CD4-positive, alpha-beta T cell (primary cell): ENCODE data around the gene PSMB2. TPM values are rescaled to one million over a fixed set of nuclear protein-coding genes. Genes with fewer than 3 reads are reported as not detected.

Experiments
- ATAC-seq: fragments of 200-7000 bp; cut with Tn5 transposase; one replicate; pipeline ENCODE4 v1.10.0; 2022; ENCODE audit warnings: mild to moderate bottlenecking; ENCODE audit not compliant: poor library complexity
- CTCF ChIA-PET: fragments of 350-600 bp; sonication (Branson Sonifier 250); formaldehyde crosslinking; loops from one replicate; lab custom pipeline; 2021; ENCODE audit warnings: antibody characterized with exemption, inconsistent platforms; lab: Charles Lee
- POLR2A ChIA-PET: fragments of 350-600 bp; sonication (Branson Sonifier 250); formaldehyde crosslinking; loops from one replicate; lab custom pipeline; 2021; ENCODE audit warnings: antibody characterized with exemption, inconsistent platforms; lab: Charles Lee
- DNase-seq, 14 experiments: peaks; one replicate each; pipeline ENCODE4 v3.0.0-alpha.2; 2013 to 2020; ENCODE audit warnings: mixed read lengths in 2 of 14
- H3K27ac ChIP-seq, 2 donors: one replicate each; pipeline versions ENCODE4 v1.5.1 to v1.7.0; 2013; ENCODE audit warnings: low read length in 2 of 2, low read depth in 1 of 2, mild to moderate bottlenecking in 1 of 2
- H3K27me3 ChIP-seq, 2 experiments: 1 replicate in 1 of 2; 2 replicates in 1 of 2; pipeline versions ENCODE4 v1.6.1 to v1.7.0; 2013; ENCODE audit warnings: low read length in 2 of 2, control low read depth in 1 of 2, mild to moderate bottlenecking in 1 of 2, moderate library complexity in 1 of 2; ENCODE audit not compliant: insufficient read depth in 2 of 2, control insufficient read depth in 1 of 2
- H3K36me3 ChIP-seq: one replicate; pipeline ENCODE4 v1.6.1; 2013; ENCODE audit warnings: low read length, control low read depth; ENCODE audit not compliant: insufficient read depth
- H3K4me1 ChIP-seq: one replicate; pipeline ENCODE4 v1.6.1; 2013; ENCODE audit warnings: low read length, control low read depth; ENCODE audit not compliant: insufficient read depth
- H3K4me3 ChIP-seq: one replicate; pipeline ENCODE4 v1.5.1; 2013; ENCODE audit warnings: mild to moderate bottlenecking, low read length, moderate library complexity
- H3K9me3 ChIP-seq, 2 experiments: 1 replicate in 1 of 2; 2 replicates in 1 of 2; pipeline versions ENCODE4 v1.6.1 to v1.7.0; 2013; ENCODE audit warnings: low read length in 2 of 2, mild to moderate bottlenecking in 2 of 2, control low read depth in 1 of 2, moderate library complexity in 1 of 2; ENCODE audit not compliant: control insufficient read depth in 1 of 2, insufficient read depth in 1 of 2
- H3K27ac Mint-ChIP-seq: one replicate; pipeline ENCODE4 v1.8.0; 2020; ENCODE audit warnings: mixed read lengths
- H3K27me3 Mint-ChIP-seq: one replicate; pipeline ENCODE4 v1.8.0; 2021; ENCODE audit warnings: mixed read lengths
- H3K36me3 Mint-ChIP-seq: one replicate; pipeline ENCODE4 v1.8.0; 2021; ENCODE audit warnings: low read depth, mixed read lengths
- H3K4me1 Mint-ChIP-seq: one replicate; pipeline ENCODE4 v1.8.0; 2021; ENCODE audit warnings: low read depth, mixed read lengths
- H3K4me3 Mint-ChIP-seq: one replicate; pipeline ENCODE4 v1.8.0; 2020; ENCODE audit warnings: mild to moderate bottlenecking, mixed read lengths
- H3K9me3 Mint-ChIP-seq: one replicate; pipeline ENCODE4 v1.8.0; 2020; ENCODE audit warnings: mixed read lengths
- intact Hi-C, 2 experiments: fragments of 100-400 bp; cut with DNase I in 1 of 2; cut with micrococcal nuclease in 1 of 2; formaldehyde crosslinking; loops; one replicate each; pipeline versions ENCODE4 v1.15.1 to v1.9.0; 2023 to 2025; cut with DNase I, micrococcal nuclease
- total RNA-seq, 174 experiments: library from RNA in 2 of 174; stranded (reverse) in 2 of 174; gene quantifications; one replicate each; pipeline ENCODE4 v1.2.3 and lab custom pipeline; 2021 to 2026
- TF ChIP-seq, protein P1 (sequence below): fragments of 200-600 bp; IDR thresholded peaks from one replicate; pipeline ENCODE4 v1.8.0; 2022; ENCODE audit warnings: antibody characterized with exemption, mild to moderate bottlenecking

The PSMB2 gene
- total RNA-seq, 2 experiments from 2014 or later: 34.0 to 35.3 TPM

DNA sequence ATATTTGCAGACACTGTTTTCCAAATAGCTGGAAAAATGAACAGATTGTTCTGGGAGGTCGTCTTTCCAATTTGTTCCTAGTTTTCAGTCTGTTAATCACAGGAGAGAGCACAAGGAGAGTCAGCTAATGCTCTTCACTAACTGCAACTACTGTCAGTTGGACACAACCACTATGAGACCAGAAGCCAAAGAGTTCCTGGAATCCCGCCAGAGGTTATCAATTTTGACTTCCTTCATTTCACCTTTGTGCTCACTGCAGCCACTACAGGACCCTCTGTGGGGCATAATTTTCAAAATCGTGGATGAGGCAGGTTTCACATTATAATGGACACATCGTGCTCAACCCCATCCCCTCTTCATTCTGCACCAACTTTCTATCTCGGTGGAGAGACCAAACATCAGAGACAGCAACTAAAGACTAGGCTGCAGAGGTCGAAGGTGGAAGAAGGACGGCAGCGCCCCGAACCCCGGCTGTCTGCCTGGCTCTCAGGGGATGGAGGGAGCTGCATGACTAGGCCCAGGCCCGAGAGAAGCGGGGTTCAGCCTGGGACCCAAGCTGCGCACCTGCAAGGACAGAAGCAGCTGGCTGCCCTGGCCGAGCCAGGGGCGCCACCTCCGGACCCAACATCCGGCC, 84.7 kb downstream of the PSMB2 start:
- ChIA-PET POLR2A (interaction anchor here (0.5 to 3.2 kb wide), 17 partner anchors 8 to 374 kb away, joined by 3 to 53 read pairs (median 5); partner anchors contain the start of gene AGO3), CTCF (interaction anchor here (0.6 to 2.0 kb wide), 4 partner anchors 9 to 157 kb away, joined by 3 to 10 read pairs (median 4); no protein-coding TSS in a partner anchor)
- no peak for ATAC-seq
- TF ChIP-seq, protein P1, sequence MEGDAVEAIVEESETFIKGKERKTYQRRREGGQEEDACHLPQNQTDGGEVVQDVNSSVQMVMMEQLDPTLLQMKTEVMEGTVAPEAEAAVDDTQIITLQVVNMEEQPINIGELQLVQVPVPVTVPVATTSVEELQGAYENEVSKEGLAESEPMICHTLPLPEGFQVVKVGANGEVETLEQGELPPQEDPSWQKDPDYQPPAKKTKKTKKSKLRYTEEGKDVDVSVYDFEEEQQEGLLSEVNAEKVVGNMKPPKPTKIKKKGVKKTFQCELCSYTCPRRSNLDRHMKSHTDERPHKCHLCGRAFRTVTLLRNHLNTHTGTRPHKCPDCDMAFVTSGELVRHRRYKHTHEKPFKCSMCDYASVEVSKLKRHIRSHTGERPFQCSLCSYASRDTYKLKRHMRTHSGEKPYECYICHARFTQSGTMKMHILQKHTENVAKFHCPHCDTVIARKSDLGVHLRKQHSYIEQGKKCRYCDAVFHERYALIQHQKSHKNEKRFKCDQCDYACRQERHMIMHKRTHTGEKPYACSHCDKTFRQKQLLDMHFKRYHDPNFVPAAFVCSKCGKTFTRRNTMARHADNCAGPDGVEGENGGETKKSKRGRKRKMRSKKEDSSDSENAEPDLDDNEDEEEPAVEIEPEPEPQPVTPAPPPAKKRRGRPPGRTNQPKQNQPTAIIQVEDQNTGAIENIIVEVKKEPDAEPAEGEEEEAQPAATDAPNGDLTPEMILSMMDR: no peak
- Mint-ChIP-seq H3K27me3 (no peaks in the 10 kb centered on the region), H3K4me3 (peak overlapping the region; percentile 100), H3K4me1 (peaks cover 78% of the 10 kb centered on the region), H3K27ac (peak overlapping the region; percentile 97), H3K9me3 (no peaks in the 10 kb centered on the region), H3K36me3 (peaks cover 78% of the 10 kb centered on the region)
- DNase-seq: peak in 1 of 14 experiments; percentile 23
- Histone ChIP-seq H3K36me3 (peaks cover 23% of the 10 kb centered on the region), H3K4me3 (peak overlapping the region; percentile 98), H3K27me3 (no peaks in the 10 kb centered on the region), H3K4me1 (peaks cover 47% of the 10 kb centered on the region), H3K27ac (peak overlapping the region in 1 of 2 donors; percentile 77), H3K9me3 (no peaks in the 10 kb centered on the region)
- intact Hi-C loops: loop anchor here (2.0 to 10.0 kb wide), 6 partner anchors 50 to 692 kb away; partner anchors contain the start of genes SFPQ (in 1 of the 2) and ZMYM6 (in 1 of the 2)

DNA sequence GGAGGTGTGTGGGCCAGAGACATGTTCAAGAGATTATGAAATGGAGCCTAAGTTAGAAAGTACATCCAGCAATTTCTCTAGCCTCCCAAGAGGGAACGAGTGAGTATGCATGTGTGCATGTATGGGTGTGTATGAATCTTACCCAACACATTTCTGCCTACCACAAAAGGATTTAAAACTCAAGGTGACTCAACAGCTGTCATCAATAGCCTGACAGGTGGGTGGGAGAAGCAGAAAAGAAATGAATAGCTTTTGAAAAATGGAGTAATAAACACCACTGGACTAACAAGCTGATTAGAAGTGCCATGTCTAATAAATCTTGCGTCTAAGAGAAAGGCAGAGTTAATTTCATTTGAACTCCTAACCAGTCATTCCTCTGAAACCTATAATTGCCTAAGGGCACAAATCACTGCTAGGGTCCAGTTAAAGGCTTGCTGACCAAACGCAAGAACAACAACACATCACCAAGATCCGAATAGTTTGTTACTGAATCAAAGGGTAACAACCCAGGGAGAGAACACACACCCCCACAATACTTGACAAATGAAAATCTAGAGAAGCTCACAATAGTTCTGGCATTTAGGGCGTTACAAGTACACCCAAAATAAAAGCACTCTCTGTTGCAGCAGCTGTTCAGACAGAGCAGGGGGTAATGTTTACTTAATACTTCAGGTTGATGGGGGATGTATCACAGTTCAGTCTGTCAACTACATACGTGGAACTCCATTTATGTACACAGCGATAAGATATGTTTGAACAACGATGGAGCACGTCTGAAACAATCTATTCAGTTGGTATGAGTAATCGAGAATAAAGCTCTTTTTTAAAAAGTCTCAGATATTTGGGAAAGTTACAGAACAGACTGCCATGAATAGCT, 85.5 kb downstream of the PSMB2 start:
- Histone ChIP-seq H3K27me3 (no peaks in the 10 kb centered on the region), H3K27ac (no peak overlapping the region), H3K4me3 (peak overlapping the region; percentile 98), H3K4me1 (peaks cover 47% of the 10 kb centered on the region), H3K9me3 (no peaks in the 10 kb centered on the region), H3K36me3 (peaks cover 30% of the 10 kb centered on the region)
- peaks cover 76% of the 10 kb centered on the region for H3K36me3 Mint-ChIP-seq
- DNase-seq: no peak
- no peak for ATAC-seq
- ChIA-PET POLR2A (interaction anchor here (0.5 to 3.2 kb wide), 7 partner anchors 17 to 214 kb away, joined by 3 to 53 read pairs (median 6); no protein-coding TSS in a partner anchor), CTCF (interaction anchor here (0.9 to 2.0 kb wide), 3 partner anchors 9 to 105 kb away, joined by 3 to 10 read pairs (median 4); no protein-coding TSS in a partner anchor)
- no peaks in the 10 kb centered on the region for H3K27me3 Mint-ChIP-seq
- H3K27ac Mint-ChIP-seq: peak overlapping the region; percentile 97
- TF ChIP-seq, protein P1: no peak
- intact Hi-C loops: loop anchor here (2.0 to 10.0 kb wide), 6 partner anchors 49 to 691 kb away; partner anchors contain the start of genes SFPQ (in 1 of the 2) and ZMYM6 (in 1 of the 2)
- H3K4me3 Mint-ChIP-seq: peak overlapping the region; percentile 100
- peaks cover 73% of the 10 kb centered on the region for H3K4me1 Mint-ChIP-seq
- H3K9me3 Mint-ChIP-seq: no peaks in the 10 kb centered on the region

DNA sequence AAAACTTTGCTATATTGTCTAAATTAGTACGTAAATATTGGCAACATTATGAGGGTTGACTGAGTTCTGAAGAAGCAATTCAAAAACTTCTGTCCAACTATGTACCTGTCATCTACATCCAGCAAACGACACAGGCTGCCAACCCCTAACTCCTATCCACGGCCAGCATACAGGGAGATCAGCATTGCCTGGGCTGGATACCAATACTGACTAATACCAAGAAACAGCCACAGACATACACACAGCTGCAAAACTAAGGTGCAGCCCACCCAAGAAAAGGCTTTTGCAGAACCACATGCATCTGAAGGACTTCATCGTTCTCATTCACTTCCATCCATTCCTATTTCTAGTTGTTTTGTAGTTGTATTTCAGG, 86.1 kb downstream of the PSMB2 start:
- ATAC-seq: no peak
- Histone ChIP-seq H3K4me3 (no peak overlapping the region), H3K27ac (no peak overlapping the region), H3K27me3 (no peaks in the 10 kb centered on the region), H3K36me3 (peaks cover 37% of the 10 kb centered on the region), H3K4me1 (peaks cover 47% of the 10 kb centered on the region), H3K9me3 (no peaks in the 10 kb centered on the region)
- Mint-ChIP-seq H3K27ac (peak overlapping the region; percentile 97), H3K9me3 (no peaks in the 10 kb centered on the region), H3K36me3 (peaks cover 77% of the 10 kb centered on the region), H3K4me3 (peak overlapping the region; percentile 100), H3K27me3 (no peaks in the 10 kb centered on the region), H3K4me1 (peaks cover 75% of the 10 kb centered on the region)
- TF ChIP-seq, protein P1: no peak
- CTCF ChIA-PET: interaction anchor here (2.0 kb wide), 1 partner anchor 104 kb away, joined by 10 read pairs; no protein-coding TSS in a partner anchor
- intact Hi-C loops: loop anchor here (5.0 to 10.0 kb wide), 4 partner anchors 353 to 690 kb away; partner anchors contain the start of genes SFPQ (in 1 of the 2) and ZMYM6 (in 1 of the 2)
- DNase-seq: no peak
- POLR2A ChIA-PET: interaction anchor here (3.0 kb wide), 1 partner anchor 16 kb away, joined by 53 read pairs; no protein-coding TSS in a partner anchor
